SU-DHL-6 (cell line): ENCODE data around the gene ZNF385D.

Experiments
- CTCF ChIP-seq: fragments of 200-600 bp; sonication (generic); IDR thresholded peaks from one replicate; pipeline ENCODE4 v1.5.1; 2017; ENCODE audit warnings: antibody characterized with exemption, mild to moderate bottlenecking, low read length, moderate library complexity; ENCODE audit not compliant: insufficient read depth, poor library complexity, severe bottlenecking
- EZH2phosphoT487 ChIP-seq: fragments of 200-600 bp; sonication (generic), shearing (Covaris generic); conservative IDR thresholded peaks from 2 replicates; pipeline ENCODE4 v1.6.1; 2018; ENCODE audit warnings: mild to moderate bottlenecking, antibody characterized with exemption, low read length, moderate library complexity, mixed read lengths

- TF ChIP-seq CTCF (no peak), EZH2phosphoT487 (no peak)
Observed at GRCh38 chr3:21533002-21533401, 218.0 kb downstream of the ZNF385D start.
